HepG2 (cell line): ENCODE results near the gene ATOH8. TPM values are rescaled to one million over a fixed set of nuclear protein-coding genes. Genes with fewer than 3 reads are reported as not detected.

ENCODE experiments used
- ARNT2 ChIP-seq: sonication (generic); formaldehyde crosslinking; IDR thresholded peaks from 2 replicates; pipeline ENCODE4 v1.8.0; 2022; ENCODE audit warnings: mild to moderate bottlenecking, low read depth, missing genetic modification reagents, moderate library complexity
- HMG20A ChIP-seq: IDR thresholded peaks from 2 replicates; pipeline ENCODE4 v1.6.1; 2016; ENCODE audit warnings: borderline replicate concordance
- KLF9 ChIP-seq: IDR thresholded peaks from 2 replicates; pipeline ENCODE4 v1.6.1; 2016; ENCODE audit warnings: low read depth
- RBM39 ChIP-seq: fragments of 200-400 bp; formaldehyde crosslinking; IDR thresholded peaks from one replicate; pipeline ENCODE4 v1.6.1; 2018; ENCODE audit warnings: antibody characterized with exemption, mild to moderate bottlenecking, low read depth, low read length; ENCODE audit not compliant: poor library complexity, severe bottlenecking
- TFDP2 ChIP-seq: sonication (generic); formaldehyde crosslinking; IDR thresholded peaks from 2 replicates; pipeline ENCODE4 v1.4.0; 2020; ENCODE audit warnings: missing genetic modification reagents
- ZNF34 ChIP-seq: sonication (generic); formaldehyde crosslinking; IDR thresholded peaks from 2 replicates; pipeline ENCODE4 v1.4.0; 2020; ENCODE audit warnings: mild to moderate bottlenecking, missing genetic modification reagents, borderline replicate concordance
- ZNF414 ChIP-seq: sonication (generic); formaldehyde crosslinking; IDR thresholded peaks from 2 replicates; pipeline ENCODE4 v1.5.0; 2020; ENCODE audit warnings: missing genetic modification reagents
- polyA plus RNA-seq, 8 experiments: library from polyadenylated mRNA; depleted of rRNA in 3 of 8; stranded (reverse) in 7 of 8; unstranded in 1 of 8; fragments of >200 nt; fragmentation: Illumina TruSeq in 4 of 8; extraction: Trizol in 4 of 8; gene quantifications; 2 replicates each; pipeline versions ENCODE4 v1.2.1 to v1.2.3, GENCODE V29; 2011 to 2016; ENCODE audit warnings: low read depth in 4 of 8, missing spikeins in 1 of 8, mixed read lengths in 1 of 8; ENCODE audit not compliant: insufficient read depth in 1 of 8
- total RNA-seq, 5 experiments: library from RNA; depleted of rRNA; stranded (reverse); fragments of >200 nt; fragmentation: Illumina TruSeq; extraction: Trizol; gene quantifications; 2 replicates each; pipeline ENCODE4 v1.2.3, GENCODE V29; 2016; ENCODE audit warnings: low read depth in 1 of 5
- TF ChIP-seq, protein P1 (sequence below): sonication (generic); formaldehyde crosslinking; IDR thresholded peaks from one replicate; pipeline ENCODE4 v1.5.1; 2020; ENCODE audit warnings: mild to moderate bottlenecking, missing genetic modification reagents; ENCODE audit errors: not compliant biosample characterization
- TF ChIP-seq, protein P2 (sequence below), 2 experiments: sonication (generic) in 1 of 2; formaldehyde crosslinking in 1 of 2; IDR thresholded peaks; 2 replicates each; pipeline versions ENCODE4 v1.4.0 to v1.6.1; 2016 to 2020; ENCODE audit warnings: borderline replicate concordance in 1 of 2, low read depth in 1 of 2, mild to moderate bottlenecking in 1 of 2, missing genetic modification reagents in 1 of 2
- TF ChIP-seq, protein P3 (sequence below): sonication (generic); formaldehyde crosslinking; IDR thresholded peaks from 2 replicates; pipeline ENCODE4 v1.5.1; 2020; ENCODE audit warnings: mild to moderate bottlenecking, moderate library complexity, missing genetic modification reagents

The ATOH8 gene
- total and polyA plus RNA-seq, 2 of the 13 experiments (the other 11 are each of a cell fraction or from before 2014, with no cell fraction given), result 0.13 to 0.61 TPM

DNA sequence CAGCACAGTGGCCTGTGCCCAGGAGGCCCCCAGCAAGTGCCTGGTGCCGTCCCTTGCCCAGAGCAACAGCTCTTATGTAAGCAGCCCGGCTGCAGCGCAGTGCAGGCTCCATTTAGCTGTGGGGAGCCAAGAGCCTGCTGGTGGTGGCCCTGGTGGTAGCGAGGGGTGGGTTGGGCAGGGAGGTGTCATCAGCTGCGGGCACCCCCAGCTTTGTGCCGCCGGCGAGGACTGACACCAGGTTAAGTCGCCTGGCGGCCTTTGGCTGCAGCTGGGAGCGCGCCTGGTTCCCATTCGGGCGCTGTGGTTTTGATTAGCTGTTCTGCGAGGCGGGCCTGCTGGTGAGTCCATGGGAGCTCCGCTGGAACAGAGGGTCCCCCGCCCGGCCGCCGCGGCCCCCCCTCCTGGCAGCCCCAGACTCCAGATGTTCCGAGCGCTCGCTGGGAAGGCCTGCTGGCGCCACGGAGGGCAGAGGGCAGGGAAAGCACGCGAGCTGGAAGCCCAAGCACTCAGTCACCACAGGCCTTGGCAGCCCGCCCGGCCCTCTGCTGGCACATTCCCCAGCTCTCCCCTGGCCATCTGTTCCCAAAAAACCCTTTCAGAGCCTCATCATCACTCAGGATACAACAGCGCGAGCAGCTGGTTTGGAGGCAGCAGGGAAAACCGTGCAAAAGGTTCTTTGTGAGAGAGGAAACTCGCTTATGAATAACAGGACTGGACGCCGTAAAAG lies 18.4 kb downstream of the ATOH8 start (continued):
- TF ChIP-seq RBM39 (no peak), TFDP2 (0 out of 2 replicates have a peak, but pooled peaks have one; percentile 24), ZNF34 (CRISPR knock-in tag) (no peak), ARNT2 (CRISPR knock-in tag) (peak; percentile 42; the same call in 1 of the 2 replicates), ZNF414 (CRISPR knock-in tag) (no peak), KLF9 (CRISPR knock-in tag) (no peak), HMG20A (CRISPR knock-in tag) (peak; percentile 44; the same call in 1 of the 2 replicates)
- TF ChIP-seq, protein P1, sequence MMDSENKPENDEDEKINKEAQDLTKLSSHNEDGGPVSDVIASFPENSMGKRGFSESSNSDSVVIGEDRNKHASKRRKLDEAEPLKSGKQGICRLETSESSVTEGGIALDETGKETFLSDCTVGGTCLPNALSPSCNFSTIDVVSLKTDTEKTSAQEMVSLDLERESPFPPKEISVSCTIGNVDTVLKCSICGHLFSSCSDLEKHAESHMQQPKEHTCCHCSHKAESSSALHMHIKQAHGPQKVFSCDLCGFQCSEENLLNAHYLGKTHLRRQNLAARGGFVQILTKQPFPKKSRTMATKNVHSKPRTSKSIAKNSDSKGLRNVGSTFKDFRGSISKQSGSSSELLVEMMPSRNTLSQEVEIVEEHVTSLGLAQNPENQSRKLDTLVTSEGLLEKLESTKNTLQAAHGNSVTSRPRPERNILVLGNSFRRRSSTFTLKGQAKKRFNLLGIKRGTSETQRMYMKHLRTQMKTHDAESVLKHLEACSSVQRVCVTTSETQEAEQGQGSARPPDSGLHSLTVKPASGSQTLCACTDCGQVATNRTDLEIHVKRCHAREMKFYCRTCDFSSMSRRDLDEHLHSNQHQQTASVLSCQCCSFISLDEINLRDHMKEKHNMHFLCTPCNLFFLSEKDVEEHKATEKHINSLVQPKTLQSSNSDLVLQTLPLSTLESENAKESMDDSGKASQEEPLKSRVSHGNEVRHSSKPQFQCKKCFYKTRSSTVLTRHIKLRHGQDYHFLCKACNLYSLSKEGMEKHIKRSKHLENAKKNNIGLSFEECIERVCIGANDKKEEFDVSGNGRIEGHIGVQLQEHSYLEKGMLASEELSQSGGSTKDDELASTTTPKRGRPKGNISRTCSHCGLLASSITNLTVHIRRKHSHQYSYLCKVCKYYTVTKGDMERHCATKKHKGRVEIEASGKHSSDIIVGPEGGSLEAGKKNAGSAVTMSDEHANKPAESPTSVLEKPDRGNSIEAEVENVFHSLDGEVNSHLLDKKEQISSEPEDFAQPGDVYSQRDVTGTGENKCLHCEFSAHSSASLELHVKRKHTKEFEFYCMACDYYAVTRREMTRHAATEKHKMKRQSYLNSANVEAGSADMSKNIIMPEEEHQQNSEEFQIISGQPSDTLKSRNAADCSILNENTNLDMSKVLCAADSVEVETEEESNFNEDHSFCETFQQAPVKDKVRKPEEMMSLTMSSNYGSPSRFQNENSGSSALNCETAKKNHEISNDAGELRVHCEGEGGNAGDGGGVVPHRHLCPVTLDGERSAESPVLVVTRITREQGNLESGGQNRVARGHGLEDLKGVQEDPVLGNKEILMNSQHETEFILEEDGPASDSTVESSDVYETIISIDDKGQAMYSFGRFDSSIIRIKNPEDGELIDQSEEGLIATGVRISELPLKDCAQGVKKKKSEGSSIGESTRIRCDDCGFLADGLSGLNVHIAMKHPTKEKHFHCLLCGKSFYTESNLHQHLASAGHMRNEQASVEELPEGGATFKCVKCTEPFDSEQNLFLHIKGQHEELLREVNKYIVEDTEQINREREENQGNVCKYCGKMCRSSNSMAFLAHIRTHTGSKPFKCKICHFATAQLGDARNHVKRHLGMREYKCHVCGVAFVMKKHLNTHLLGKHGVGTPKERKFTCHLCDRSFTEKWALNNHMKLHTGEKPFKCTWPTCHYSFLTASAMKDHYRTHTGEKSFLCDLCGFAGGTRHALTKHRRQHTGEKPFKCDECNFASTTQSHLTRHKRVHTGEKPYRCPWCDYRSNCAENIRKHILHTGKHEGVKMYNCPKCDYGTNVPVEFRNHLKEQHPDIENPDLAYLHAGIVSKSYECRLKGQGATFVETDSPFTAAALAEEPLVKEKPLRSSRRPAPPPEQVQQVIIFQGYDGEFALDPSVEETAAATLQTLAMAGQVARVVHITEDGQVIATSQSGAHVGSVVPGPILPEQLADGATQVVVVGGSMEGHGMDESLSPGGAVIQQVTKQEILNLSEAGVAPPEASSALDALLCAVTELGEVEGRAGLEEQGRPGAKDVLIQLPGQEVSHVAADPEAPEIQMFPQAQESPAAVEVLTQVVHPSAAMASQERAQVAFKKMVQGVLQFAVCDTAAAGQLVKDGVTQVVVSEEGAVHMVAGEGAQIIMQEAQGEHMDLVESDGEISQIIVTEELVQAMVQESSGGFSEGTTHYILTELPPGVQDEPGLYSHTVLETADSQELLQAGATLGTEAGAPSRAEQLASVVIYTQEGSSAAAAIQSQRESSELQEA (CRISPR knock-in tag), result peak; percentile 70
- TF ChIP-seq, protein P2, sequence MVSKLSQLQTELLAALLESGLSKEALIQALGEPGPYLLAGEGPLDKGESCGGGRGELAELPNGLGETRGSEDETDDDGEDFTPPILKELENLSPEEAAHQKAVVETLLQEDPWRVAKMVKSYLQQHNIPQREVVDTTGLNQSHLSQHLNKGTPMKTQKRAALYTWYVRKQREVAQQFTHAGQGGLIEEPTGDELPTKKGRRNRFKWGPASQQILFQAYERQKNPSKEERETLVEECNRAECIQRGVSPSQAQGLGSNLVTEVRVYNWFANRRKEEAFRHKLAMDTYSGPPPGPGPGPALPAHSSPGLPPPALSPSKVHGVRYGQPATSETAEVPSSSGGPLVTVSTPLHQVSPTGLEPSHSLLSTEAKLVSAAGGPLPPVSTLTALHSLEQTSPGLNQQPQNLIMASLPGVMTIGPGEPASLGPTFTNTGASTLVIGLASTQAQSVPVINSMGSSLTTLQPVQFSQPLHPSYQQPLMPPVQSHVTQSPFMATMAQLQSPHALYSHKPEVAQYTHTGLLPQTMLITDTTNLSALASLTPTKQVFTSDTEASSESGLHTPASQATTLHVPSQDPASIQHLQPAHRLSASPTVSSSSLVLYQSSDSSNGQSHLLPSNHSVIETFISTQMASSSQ (IDR thresholded peaks at IDR 0.05; ENCODE audit: low read depth), result no peak
- TF ChIP-seq, protein P2 (CRISPR knock-in tag; IDR thresholded peaks at IDR 0.05; ENCODE audit: borderline replicate concordance), result no peak
- TF ChIP-seq, protein P3, sequence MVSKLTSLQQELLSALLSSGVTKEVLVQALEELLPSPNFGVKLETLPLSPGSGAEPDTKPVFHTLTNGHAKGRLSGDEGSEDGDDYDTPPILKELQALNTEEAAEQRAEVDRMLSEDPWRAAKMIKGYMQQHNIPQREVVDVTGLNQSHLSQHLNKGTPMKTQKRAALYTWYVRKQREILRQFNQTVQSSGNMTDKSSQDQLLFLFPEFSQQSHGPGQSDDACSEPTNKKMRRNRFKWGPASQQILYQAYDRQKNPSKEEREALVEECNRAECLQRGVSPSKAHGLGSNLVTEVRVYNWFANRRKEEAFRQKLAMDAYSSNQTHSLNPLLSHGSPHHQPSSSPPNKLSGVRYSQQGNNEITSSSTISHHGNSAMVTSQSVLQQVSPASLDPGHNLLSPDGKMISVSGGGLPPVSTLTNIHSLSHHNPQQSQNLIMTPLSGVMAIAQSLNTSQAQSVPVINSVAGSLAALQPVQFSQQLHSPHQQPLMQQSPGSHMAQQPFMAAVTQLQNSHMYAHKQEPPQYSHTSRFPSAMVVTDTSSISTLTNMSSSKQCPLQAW (CRISPR knock-in tag), result no peak
